Measurements from ENCODE around the gene GTF2E1. TPM values are rescaled to one million over a fixed set of nuclear protein-coding genes. Genes with fewer than 3 reads are reported as not detected.
A peak's percentile ranks its signal among the peaks of the same experiment; 100 is the strongest.

The GTF2E1 gene
- polyA plus RNA-seq, 3 donors: 6.1 to 7.9 (median 6.9) TPM

GRCh38 chr3:120762615-120763014 is 20.1 kb downstream of the GTF2E1 start:
- Histone ChIP-seq H3K27me3 (ENCODE audit: control insufficient read depth in 2 of 2, insufficient read depth in 2 of 2, low read length in 2 of 2) (no peaks in the 10 kb centered on the region), H4K20me1 (ENCODE audit: insufficient read depth, low read length) (peaks cover 44% of the 10 kb centered on the region), H3K4me2 (replicated peaks; ENCODE audit: extremely low read depth, low read length, poor library complexity, severe bottlenecking) (no peak overlapping the region), H3K4me1 (ENCODE audit: control insufficient read depth in 1 of 2, insufficient read depth in 2 of 2, low read length in 2 of 2) (no peaks in the 10 kb centered on the region), H3K79me2 (ENCODE audit: insufficient read depth, low read length) (peaks cover 47% of the 10 kb centered on the region), H3K9ac (ENCODE audit: insufficient read depth, low read length, poor library complexity, severe bottlenecking) (no peak overlapping the region), H3K36me3 (replicated peaks in 1 of 2; ENCODE audit: control insufficient read depth in 1 of 2, insufficient read depth in 2 of 2, low read length in 2 of 2) (no peaks in the 10 kb centered on the region), H3K27ac (ENCODE audit: low read depth in 1 of 2, low read length in 2 of 2) (no peak overlapping the region), H3K9me3 (replicated peaks in 1 of 2; ENCODE audit: control insufficient read depth in 1 of 2, insufficient read depth in 1 of 2, low read length in 2 of 2) (no peaks in the 10 kb centered on the region), H2AFZ (ENCODE audit: insufficient read depth, low read depth, low read length, poor library complexity, severe bottlenecking) (no peak overlapping the region), H3K4me3 (replicated peaks in 1 of 3; ENCODE audit: low read depth in 2 of 3, low read length in 3 of 3) (no peak overlapping the region)
- Mint-ChIP-seq H3K4me1 (peaks cover 9% of the 10 kb centered on the region), H3K9me3 (peaks cover 0 to 2% (median 0%) of the 10 kb centered on the region in 7 donors), H3K36me3 (peaks cover 10 to 22% of the 10 kb centered on the region in 2 donors), H3K27me3 (ENCODE audit: low read depth in 3 of 3) (peaks cover 0 to 2% (median 0%) of the 10 kb centered on the region in 3 donors), H3K27ac (no peak overlapping the region), H3K4me3 (no peak overlapping the region)
- TF ChIP-seq, protein P1, sequence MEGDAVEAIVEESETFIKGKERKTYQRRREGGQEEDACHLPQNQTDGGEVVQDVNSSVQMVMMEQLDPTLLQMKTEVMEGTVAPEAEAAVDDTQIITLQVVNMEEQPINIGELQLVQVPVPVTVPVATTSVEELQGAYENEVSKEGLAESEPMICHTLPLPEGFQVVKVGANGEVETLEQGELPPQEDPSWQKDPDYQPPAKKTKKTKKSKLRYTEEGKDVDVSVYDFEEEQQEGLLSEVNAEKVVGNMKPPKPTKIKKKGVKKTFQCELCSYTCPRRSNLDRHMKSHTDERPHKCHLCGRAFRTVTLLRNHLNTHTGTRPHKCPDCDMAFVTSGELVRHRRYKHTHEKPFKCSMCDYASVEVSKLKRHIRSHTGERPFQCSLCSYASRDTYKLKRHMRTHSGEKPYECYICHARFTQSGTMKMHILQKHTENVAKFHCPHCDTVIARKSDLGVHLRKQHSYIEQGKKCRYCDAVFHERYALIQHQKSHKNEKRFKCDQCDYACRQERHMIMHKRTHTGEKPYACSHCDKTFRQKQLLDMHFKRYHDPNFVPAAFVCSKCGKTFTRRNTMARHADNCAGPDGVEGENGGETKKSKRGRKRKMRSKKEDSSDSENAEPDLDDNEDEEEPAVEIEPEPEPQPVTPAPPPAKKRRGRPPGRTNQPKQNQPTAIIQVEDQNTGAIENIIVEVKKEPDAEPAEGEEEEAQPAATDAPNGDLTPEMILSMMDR (IDR thresholded peaks at IDR 0.05): no peak
- WGBS (ENCODE audit: insufficient coverage): no CpG with 5 or more reads among the region's 1 CpG
- intact Hi-C loops (cut with micrococcal nuclease): no loop called here
- no peak for DNase-seq

DNA sequence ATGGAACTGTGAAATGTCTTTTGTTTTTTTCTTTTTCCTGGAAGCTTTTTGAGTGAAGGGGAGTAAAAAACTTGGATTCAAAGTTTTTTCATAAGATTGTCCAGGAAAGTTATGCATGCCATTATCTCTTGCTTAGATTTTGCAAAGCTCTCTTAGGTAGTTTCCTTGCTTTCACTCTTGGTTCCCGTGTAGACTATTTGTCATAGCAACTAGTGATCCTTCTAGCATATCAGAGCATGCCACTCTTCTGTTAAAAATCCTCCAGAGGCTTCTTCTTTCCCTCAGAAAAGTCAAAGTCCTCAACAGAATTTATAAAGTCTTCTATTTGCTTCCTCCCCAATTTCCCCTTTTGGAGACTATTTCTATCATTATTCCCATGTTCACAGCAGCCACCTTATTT is 21.1 kb downstream of the GTF2E1 start:
- Histone ChIP-seq H3K27me3 (ENCODE audit: control insufficient read depth in 2 of 2, insufficient read depth in 2 of 2, low read length in 2 of 2) (no peaks in the 10 kb centered on the region), H3K4me2 (replicated peaks; ENCODE audit: extremely low read depth, low read length, poor library complexity, severe bottlenecking) (no peak overlapping the region), H3K4me1 (ENCODE audit: control insufficient read depth in 1 of 2, insufficient read depth in 2 of 2, low read length in 2 of 2) (no peaks in the 10 kb centered on the region), H2AFZ (ENCODE audit: insufficient read depth, low read depth, low read length, poor library complexity, severe bottlenecking) (no peak overlapping the region), H3K36me3 (replicated peaks in 1 of 2; ENCODE audit: control insufficient read depth in 1 of 2, insufficient read depth in 2 of 2, low read length in 2 of 2) (no peaks in the 10 kb centered on the region), H3K27ac (ENCODE audit: low read depth in 1 of 2, low read length in 2 of 2) (peak overlapping the region in 1 of 2 donors; percentile 11), H3K9ac (ENCODE audit: insufficient read depth, low read length, poor library complexity, severe bottlenecking) (no peak overlapping the region), H3K4me3 (replicated peaks in 1 of 3; ENCODE audit: low read depth in 2 of 3, low read length in 3 of 3) (no peak overlapping the region), H4K20me1 (ENCODE audit: insufficient read depth, low read length) (peaks cover 44% of the 10 kb centered on the region), H3K79me2 (ENCODE audit: insufficient read depth, low read length) (peaks cover 39% of the 10 kb centered on the region), H3K9me3 (replicated peaks in 1 of 2; ENCODE audit: control insufficient read depth in 1 of 2, insufficient read depth in 1 of 2, low read length in 2 of 2) (no peaks in the 10 kb centered on the region)
- DNase-seq: no peak
- H3K4me3 Mint-ChIP-seq: no peak overlapping the region
- intact Hi-C loops (cut with micrococcal nuclease): no loop called here
- H3K4me1 Mint-ChIP-seq: peaks cover 9% of the 10 kb centered on the region
- peaks cover 10 to 15% of the 10 kb centered on the region in 2 donors for H3K36me3 Mint-ChIP-seq
- no peaks in the 10 kb centered on the region for H3K9me3 Mint-ChIP-seq
- H3K27me3 Mint-ChIP-seq (ENCODE audit: low read depth in 3 of 3): peaks cover 0 to 2% (median 0%) of the 10 kb centered on the region in 3 donors
- H3K27ac Mint-ChIP-seq: peak overlapping the region in 1 of 7 donors; percentile 19
- TF ChIP-seq, protein P1 (IDR thresholded peaks at IDR 0.05): no peak
- 75% methylated on average over 1 of the region's 1 CpG for WGBS (ENCODE audit: insufficient coverage)

All from CD14-positive monocyte (primary cell).